Measurements from ENCODE around the gene RIPK4. TPM values are rescaled to one million over a fixed set of nuclear protein-coding genes. Genes with fewer than 3 reads are reported as not detected.

The RIPK4 gene
- total RNA-seq, 1 donor from 2014 or later: 34.0 TPM

GRCh38 chr21:41800425-41801320, 33.8 kb upstream of the RIPK4 start:
- Histone ChIP-seq H3K27me3 (ENCODE audit: control insufficient read depth, insufficient read depth, low read length) (no peaks in the 10 kb centered on the region), H3K36me3 (ENCODE audit: control insufficient read depth, insufficient read depth, low read length) (peaks cover 15% of the 10 kb centered on the region), H3K4me3 (ENCODE audit: low read depth, low read length) (no peak overlapping the region)
- FAIRE-seq (no peak), DNase-seq (ENCODE audit: low read depth) (no peak)
- TF ChIP-seq, protein P1, sequence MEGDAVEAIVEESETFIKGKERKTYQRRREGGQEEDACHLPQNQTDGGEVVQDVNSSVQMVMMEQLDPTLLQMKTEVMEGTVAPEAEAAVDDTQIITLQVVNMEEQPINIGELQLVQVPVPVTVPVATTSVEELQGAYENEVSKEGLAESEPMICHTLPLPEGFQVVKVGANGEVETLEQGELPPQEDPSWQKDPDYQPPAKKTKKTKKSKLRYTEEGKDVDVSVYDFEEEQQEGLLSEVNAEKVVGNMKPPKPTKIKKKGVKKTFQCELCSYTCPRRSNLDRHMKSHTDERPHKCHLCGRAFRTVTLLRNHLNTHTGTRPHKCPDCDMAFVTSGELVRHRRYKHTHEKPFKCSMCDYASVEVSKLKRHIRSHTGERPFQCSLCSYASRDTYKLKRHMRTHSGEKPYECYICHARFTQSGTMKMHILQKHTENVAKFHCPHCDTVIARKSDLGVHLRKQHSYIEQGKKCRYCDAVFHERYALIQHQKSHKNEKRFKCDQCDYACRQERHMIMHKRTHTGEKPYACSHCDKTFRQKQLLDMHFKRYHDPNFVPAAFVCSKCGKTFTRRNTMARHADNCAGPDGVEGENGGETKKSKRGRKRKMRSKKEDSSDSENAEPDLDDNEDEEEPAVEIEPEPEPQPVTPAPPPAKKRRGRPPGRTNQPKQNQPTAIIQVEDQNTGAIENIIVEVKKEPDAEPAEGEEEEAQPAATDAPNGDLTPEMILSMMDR (IDR thresholded peaks at IDR 0.05; ENCODE audit: insufficient read depth, low read length, severe bottlenecking): no peak

GRCh38 chr21:41799763-41800162, 32.9 kb upstream of the RIPK4 start:
- FAIRE-seq (no peak), DNase-seq (ENCODE audit: low read depth) (no peak)
- Histone ChIP-seq H3K27me3 (ENCODE audit: control insufficient read depth, insufficient read depth, low read length) (no peaks in the 10 kb centered on the region), H3K4me3 (ENCODE audit: low read depth, low read length) (no peak overlapping the region), H3K36me3 (ENCODE audit: control insufficient read depth, insufficient read depth, low read length) (peaks cover 15% of the 10 kb centered on the region)
- TF ChIP-seq, protein P1 (IDR thresholded peaks at IDR 0.05; ENCODE audit: insufficient read depth, low read length, severe bottlenecking): no peak

- DNase-seq (ENCODE audit: low read depth) (no peak), FAIRE-seq (no peak)
- Histone ChIP-seq H3K27me3 (ENCODE audit: control insufficient read depth, insufficient read depth, low read length) (no peaks in the 10 kb centered on the region), H3K4me3 (ENCODE audit: low read depth, low read length) (no peak overlapping the region), H3K36me3 (ENCODE audit: control insufficient read depth, insufficient read depth, low read length) (peaks cover 12% of the 10 kb centered on the region)
- TF ChIP-seq, protein P1 (IDR thresholded peaks at IDR 0.05; ENCODE audit: insufficient read depth, low read length, severe bottlenecking): no peak
Observed at GRCh38 chr21:41798326-41798725, 31.5 kb upstream of the RIPK4 start.

DNA sequence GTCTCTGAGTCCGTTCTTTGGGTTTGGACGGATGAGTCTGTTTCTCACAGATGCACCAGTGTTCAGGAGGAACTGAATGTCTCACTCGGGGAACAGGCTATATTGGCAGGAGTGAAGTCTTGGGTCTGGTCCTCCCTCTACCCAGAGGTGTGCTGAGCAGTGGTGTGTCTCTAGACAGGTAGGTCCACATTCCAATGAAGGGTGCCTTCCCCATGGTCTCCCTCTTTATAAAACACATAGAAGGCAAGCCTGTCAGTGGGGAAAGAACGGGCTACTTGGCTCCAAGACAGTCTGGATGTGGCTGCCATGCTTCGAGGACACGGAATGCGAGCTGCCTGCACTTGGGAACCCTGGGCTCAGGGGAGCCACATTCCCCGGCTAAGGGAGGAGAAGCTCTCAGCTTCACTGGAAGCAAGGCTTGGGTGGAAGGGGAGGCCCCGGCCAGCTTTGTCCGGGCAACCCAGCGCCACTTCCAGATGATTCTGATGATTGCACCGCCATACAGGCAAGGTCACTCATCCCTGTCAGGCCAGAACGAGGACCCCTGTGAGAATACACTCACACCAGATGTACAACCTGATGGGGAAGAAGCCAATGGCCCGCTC, 29.7 kb upstream of the RIPK4 start:
- TF ChIP-seq, protein P1 (IDR thresholded peaks at IDR 0.05; ENCODE audit: insufficient read depth, low read length, severe bottlenecking): no peak
- H3K27me3 ChIP-seq (ENCODE audit: control insufficient read depth, insufficient read depth, low read length): no peaks in the 10 kb centered on the region
- FAIRE-seq: no peak
- H3K4me3 ChIP-seq (ENCODE audit: low read depth, low read length): no peak overlapping the region
- DNase-seq (ENCODE audit: low read depth): no peak
- peaks cover 7% of the 10 kb centered on the region for H3K36me3 ChIP-seq (ENCODE audit: control insufficient read depth, insufficient read depth, low read length)

DNA sequence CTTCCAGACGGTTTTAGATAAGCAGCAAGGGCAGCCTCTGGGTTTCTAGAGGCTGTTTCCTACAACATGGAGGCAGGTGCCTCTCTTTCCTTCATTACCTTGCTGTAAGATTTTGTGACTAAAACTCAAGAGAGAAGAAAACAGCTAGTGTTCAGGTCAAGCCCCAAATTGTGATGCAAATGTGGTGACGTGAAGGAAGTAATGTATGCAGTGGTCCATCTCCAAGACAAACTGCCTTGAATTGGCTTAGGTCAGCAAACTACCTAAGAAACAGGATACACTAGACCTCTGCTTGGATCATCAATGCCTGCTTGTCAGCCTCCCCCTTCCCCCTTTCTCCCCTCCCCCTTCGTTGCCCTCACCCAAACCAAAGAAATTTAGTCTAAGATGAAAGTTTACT, 28.9 kb upstream of the RIPK4 start:
- TF ChIP-seq, protein P1 (IDR thresholded peaks at IDR 0.05; ENCODE audit: insufficient read depth, low read length, severe bottlenecking): no peak
- Histone ChIP-seq H3K36me3 (ENCODE audit: control insufficient read depth, insufficient read depth, low read length) (peaks cover under 1% of the 10 kb centered on the region), H3K4me3 (ENCODE audit: low read depth, low read length) (no peak overlapping the region), H3K27me3 (ENCODE audit: control insufficient read depth, insufficient read depth, low read length) (no peaks in the 10 kb centered on the region)
- FAIRE-seq (no peak), DNase-seq (ENCODE audit: low read depth) (no peak)
